ENCODE data around the gene ZFAND3.

GRCh38 chr6:37904590-37904989 lies 85.1 kb downstream of the ZFAND3 start:
- TF ChIP-seq, protein P1, sequence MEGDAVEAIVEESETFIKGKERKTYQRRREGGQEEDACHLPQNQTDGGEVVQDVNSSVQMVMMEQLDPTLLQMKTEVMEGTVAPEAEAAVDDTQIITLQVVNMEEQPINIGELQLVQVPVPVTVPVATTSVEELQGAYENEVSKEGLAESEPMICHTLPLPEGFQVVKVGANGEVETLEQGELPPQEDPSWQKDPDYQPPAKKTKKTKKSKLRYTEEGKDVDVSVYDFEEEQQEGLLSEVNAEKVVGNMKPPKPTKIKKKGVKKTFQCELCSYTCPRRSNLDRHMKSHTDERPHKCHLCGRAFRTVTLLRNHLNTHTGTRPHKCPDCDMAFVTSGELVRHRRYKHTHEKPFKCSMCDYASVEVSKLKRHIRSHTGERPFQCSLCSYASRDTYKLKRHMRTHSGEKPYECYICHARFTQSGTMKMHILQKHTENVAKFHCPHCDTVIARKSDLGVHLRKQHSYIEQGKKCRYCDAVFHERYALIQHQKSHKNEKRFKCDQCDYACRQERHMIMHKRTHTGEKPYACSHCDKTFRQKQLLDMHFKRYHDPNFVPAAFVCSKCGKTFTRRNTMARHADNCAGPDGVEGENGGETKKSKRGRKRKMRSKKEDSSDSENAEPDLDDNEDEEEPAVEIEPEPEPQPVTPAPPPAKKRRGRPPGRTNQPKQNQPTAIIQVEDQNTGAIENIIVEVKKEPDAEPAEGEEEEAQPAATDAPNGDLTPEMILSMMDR (IDR thresholded peaks at IDR 0.05 in 4 of 5, conservative IDR thresholded peaks at IDR 0.05 in 1 of 5): no peak
- TF ChIP-seq POLR2A (IDR thresholded peaks at IDR 0.05): no peak

Measured in gastrocnemius medialis (tissue), 4 donors.